WI38 (cell line): Measurements from ENCODE around the gene CLN3.

Experiments
- H3K4me3 ChIP-seq: 2 replicates; pipeline ENCODE4 v1.5.1; 2011; ENCODE audit warnings: low read depth, mild to moderate bottlenecking, control low read depth, low read length
- CTCF ChIP-seq: IDR thresholded peaks from 2 replicates; pipeline ENCODE4 v1.5.1; 2012; ENCODE audit warnings: low read depth, mild to moderate bottlenecking, control low read depth, low read length

CLN3 gene

DNA sequence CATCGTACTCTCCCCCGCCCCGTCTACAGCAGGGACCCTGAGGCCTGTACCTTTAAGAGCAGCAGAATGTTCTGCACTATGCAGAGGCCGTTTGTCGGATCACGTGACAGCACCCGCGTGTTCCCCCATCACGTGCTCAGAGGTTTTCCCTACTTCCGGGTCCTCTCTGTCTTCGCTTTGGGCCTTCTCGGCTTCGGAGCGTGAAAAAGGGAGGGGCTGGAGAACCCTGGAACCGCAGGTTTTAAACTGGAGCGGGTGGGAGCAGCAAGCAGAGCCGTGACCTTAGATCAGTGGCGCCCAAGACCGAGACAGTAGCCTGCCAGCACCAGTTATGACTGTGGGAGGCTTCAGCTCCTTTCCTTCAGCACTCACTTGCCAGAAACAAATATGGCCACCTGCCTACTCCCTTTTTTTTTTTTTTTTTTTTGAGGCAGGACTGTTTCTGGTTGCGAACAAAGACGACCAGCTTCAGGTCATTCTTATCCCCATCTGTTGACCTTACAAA is at the start of gene CLN3:
CLN3 (minus strand) TSS at position 105 of the 505 bp plus-strand sequence. CDS start 315 bp downstream, outside the sequence.
- H3K4me3 ChIP-seq, result peak within 1 kb of the TSS; percentile 94
- TF ChIP-seq CTCF, result no peak

DNA sequence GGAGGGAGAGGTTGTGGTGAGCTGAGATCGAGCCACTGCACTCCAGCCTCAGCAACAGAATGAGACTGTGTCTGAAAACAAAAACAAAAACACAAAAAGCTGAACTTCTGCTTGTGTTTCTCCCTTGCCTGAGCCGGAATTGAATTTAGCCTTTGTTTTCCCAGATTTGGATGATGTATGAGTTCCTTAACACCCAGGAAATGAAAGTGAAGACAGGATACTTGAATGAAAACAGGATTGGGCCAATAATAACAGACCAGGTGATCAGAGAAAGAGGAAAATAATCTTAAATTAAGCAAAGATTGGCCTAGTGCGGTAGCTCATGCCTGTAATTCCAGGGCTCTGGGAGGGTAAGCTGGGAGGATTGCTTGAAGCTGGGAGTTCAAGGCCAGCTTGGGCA is 48.5 kb upstream of the CLN3 start:
- no peak for TF ChIP-seq CTCF
- no peak overlapping the region for H3K4me3 ChIP-seq

- TF ChIP-seq CTCF, result no peak
Measured at GRCh38 chr16:28538733-28539596, 47.1 kb upstream of the CLN3 start, which contains the start of gene NUPR1. Gene NUPR1, minus strand, starts transcription at chr16:28538974. Its CDS starts 67 bp downstream, at chr16:28538907.

DNA sequence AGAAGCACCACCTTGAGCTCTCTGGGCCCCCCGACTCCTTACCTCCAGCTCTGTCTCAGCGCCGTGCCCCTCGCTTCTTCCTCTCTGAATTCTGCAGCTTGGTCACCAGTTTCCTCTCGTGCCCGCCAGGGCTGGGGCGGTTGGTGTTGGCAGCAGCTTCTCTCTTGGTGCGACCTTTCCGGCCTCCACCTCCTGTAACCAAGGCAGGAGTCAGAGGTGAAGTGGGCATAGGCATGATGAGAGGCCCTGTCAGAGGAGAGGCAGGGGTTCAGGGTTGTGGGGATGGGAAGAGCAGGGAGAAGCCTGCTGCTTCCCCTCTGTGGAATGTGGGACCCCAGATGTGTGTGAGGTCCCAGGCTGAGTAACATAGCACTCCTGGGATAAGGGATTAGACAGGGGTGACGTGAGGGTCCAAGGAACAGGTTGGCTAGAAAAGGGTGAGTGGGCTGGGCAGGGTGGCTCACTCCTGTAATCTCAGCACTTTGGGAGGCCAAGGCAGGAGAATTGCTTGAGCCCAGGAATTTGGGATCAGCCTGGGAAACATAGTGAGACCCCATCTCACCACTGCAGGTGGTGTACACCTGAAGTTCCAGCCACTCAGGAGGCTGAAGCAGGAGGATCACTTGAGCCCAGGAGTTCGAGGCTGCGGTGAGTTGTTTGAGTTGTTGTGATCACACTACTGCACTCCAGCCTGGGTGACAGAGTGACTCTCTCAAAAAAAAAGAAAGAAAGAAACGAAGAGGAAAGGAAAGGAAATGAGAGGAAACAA is 46.3 kb upstream of the CLN3 start:
- TF ChIP-seq CTCF, result no peak
- peak overlapping the region; percentile 71 for H3K4me3 ChIP-seq

More at GRCh38 chr16:28538733-28539596, 47.1 kb upstream of the CLN3 start, which contains the start of gene NUPR1:
- peak within 1 kb of the TSS; percentile 71 for H3K4me3 ChIP-seq

- TF ChIP-seq CTCF, result no peak
- peak overlapping the region; percentile 71 for H3K4me3 ChIP-seq
Measured at GRCh38 chr16:28537076-28537475, 45.2 kb upstream of the CLN3 start.

GRCh38 chr16:28534542-28535373 is 42.9 kb upstream of the CLN3 start:
- TF ChIP-seq CTCF, result no peak

More at GRCh38 chr16:28534542-28535373, 42.9 kb upstream of the CLN3 start:
- no peak overlapping the region for H3K4me3 ChIP-seq
